GM12892 (cell line): Measurements from ENCODE around the gene SCIN.
"Not testable (repeated sequence)": the region's sequence is repeated elsewhere in the genome, so short reads cannot be mapped to it uniquely, and the experiment has no call there.

Source experiments
- DNase-seq: peaks from one replicate; pipeline ENCODE4 v3.0.0; 2011; ENCODE audit not compliant: insufficient read length
- FAIRE-seq: peaks from 2 replicates; lab custom pipeline; 2011; peaks lifted over from hg19 to GRCh38; lab: Jason Lieb, UNC
- POLR2A ChIP-seq: IDR thresholded peaks from 2 replicates; pipeline ENCODE4 v1.6.1; 2011; ENCODE audit warnings: low read depth, low read length, control low read depth
- POLR2AphosphoS5 ChIP-seq: IDR thresholded peaks from 2 replicates; pipeline ENCODE4 v1.6.1; 2011; ENCODE audit warnings: low read depth, low read length, control low read depth
- TAF1 ChIP-seq: IDR thresholded peaks from 2 replicates; pipeline ENCODE4 v1.6.1; 2011; ENCODE audit warnings: low read depth, mild to moderate bottlenecking, control low read depth, low read length, borderline replicate concordance

SCIN gene

DNA sequence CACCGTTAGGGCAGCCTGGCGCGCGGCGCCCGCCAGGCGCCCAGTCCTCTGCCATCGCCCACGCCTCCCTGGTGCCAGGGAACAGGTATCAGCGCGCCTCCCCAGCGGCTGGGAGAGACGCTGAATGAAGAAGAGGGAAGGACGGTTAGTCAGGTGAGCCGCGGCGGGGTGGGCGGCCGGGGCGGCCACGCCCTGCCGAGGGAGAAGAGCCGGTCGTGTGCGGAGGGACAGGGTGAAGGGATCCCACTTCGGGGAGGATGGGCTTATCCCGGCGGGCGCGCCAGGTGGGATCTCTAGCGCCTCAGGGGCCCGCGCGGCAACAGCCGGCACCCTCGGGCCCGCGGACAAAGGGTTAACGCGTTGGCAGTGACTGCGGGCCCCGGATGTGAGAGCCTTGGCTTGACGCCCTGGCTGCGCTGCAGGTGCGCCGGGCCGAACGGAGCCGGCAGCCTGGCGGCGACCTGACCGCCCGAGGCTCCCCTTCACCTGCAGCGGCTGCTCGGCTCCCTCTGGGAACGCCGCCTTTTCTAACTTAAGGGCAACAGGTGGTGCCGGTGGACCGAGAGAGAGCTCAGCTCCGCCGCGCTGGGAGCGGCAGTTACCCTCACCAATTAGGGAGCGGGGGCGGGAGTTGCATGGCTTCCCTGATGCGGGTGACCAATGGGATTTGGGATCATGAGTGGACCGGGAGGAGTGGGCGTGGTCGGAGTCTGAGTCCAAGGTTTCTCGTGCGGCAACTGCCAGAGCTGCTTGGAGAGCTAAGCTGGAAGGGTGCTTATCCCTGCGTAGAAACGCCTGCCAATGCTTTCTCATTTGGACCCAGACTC lies 116.6 kb downstream of the SCIN start, which contains the start of gene ARL4A:
TSS of gene ARL4A (plus strand) at position 743 of the 827 bp plus-strand sequence. CDS start 622 bp downstream, outside the sequence.
- TF ChIP-seq POLR2AphosphoS5: no peak
- TF ChIP-seq POLR2A: no peak
- TF ChIP-seq TAF1: no peak
- peak; percentile 85 for FAIRE-seq
- peak; percentile 56 for DNase-seq

GRCh38 chr7:12687718-12688171 lies 117.2 kb downstream of the SCIN start:
- no peak for DNase-seq
- TF ChIP-seq POLR2A (no peak), POLR2AphosphoS5 (no peak), TAF1 (no peak)
- FAIRE-seq: peak; percentile 33

GRCh38 chr7:12688485-12689170 lies 118.1 kb downstream of the SCIN start:
- not testable (repeated sequence) for FAIRE-seq, DNase-seq

DNA sequence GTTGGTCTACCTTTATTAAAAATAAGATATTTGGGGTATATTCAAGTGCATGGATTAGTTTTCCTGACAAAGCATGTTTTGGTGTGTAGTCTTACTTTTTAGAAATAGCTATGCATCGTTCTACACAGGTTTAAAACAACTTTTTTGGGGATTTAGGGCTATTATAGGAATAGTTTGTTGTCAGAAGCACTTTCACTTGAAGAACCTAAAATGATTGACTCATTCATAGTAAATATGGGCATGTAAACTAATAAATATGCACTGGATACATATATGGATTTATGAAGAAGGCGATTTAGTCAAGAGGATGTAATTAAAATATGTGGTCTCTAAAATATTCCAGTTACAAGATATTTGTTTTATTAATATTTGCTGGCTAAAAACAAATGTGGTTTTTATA lies 118.9 kb downstream of the SCIN start:
- DNase-seq: no peak
- FAIRE-seq: no peak
- TF ChIP-seq POLR2AphosphoS5: no peak
- TF ChIP-seq TAF1: no peak
- no peak for TF ChIP-seq POLR2A

DNA sequence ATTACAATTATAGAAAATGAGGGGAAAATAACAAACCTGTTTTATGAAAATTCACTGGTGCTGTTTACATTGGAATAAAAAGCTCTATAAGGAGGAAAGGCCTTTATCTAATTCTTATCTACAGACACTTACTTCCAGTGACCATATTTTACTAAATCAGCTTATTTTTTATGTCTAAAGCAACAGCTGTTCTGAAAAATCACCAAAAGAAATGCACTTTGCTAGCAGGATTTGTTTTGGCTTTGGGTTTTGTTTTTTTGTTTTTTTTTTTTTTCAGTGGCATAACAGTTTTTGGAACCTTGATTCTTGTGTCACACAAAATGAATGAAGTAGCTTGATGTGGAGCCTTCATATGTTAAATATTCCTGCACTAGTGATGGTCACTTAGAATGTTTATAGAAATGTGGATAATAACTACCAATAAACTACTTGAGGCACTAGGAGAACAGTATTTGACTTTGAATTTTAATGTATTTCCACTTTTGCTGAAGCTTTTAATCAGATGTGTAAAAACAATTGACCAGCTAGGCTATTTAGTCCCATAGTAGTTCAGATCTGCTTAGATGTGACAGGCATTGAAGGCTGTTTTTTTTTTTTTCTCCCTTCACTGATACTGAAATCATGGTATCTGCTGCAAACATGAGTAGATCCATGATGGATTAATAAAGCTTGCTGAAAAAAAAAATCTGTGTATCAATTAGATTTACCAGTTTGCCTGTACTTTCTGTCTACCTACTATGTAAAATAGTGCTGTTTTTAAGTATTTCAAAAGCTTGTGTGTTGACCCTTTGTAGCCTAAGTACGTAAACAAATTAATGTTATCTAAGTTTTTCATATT lies 119.7 kb downstream of the SCIN start:
- TF ChIP-seq POLR2AphosphoS5: no peak
- no peak for TF ChIP-seq POLR2A
- TF ChIP-seq TAF1: no peak
- DNase-seq: no peak
- no peak for FAIRE-seq

- not testable (repeated sequence) for FAIRE-seq, DNase-seq
These were observed 120.9 kb downstream of the SCIN start for GRCh38 chr7:12691388-12691787.

DNA sequence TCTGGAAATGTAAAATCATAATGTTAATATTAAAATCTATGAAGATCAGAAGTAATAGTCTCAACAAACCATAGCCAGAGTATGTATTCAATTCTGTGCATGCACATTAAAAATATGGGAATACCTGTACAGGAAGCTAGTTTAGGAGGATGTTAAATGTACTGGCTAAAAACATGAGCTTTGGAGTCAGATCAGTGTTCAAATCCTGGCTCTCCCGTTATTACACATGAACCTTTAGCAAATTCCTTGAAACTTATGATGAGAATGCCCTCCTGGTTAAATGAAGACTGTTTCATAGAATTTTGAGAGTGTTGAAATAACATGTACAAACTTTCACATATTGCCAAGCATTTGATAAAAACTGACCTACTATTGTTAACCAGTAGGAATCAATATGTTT lies 121.5 kb downstream of the SCIN start:
- no peak for TF ChIP-seq POLR2AphosphoS5
- no peak for TF ChIP-seq TAF1
- TF ChIP-seq POLR2A: no peak
- DNase-seq (no peak), FAIRE-seq (no peak)

- no peak for FAIRE-seq
- TF ChIP-seq POLR2A: no peak
- TF ChIP-seq TAF1: no peak
- no peak for TF ChIP-seq POLR2AphosphoS5
These were observed 122.1 kb downstream of the SCIN start for GRCh38 chr7:12692479-12693259.

GRCh38 chr7:12694817-12695216 lies 124.3 kb downstream of the SCIN start:
- DNase-seq (no peak), FAIRE-seq (no peak)
- TF ChIP-seq POLR2A (no peak), TAF1 (no peak), POLR2AphosphoS5 (no peak)

More at GRCh38 chr7:12692479-12693259, 122.1 kb downstream of the SCIN start:
- no peak for DNase-seq

- FAIRE-seq (no peak), DNase-seq (no peak)
- no peak for TF ChIP-seq POLR2AphosphoS5
- no peak for TF ChIP-seq TAF1
- no peak for TF ChIP-seq POLR2A
These were observed 125.4 kb downstream of the SCIN start for GRCh38 chr7:12695965-12696364.

GRCh38 chr7:12699299-12699698 lies 128.8 kb downstream of the SCIN start:
- FAIRE-seq (no peak), DNase-seq (no peak)
- TF ChIP-seq POLR2A: no peak
- TF ChIP-seq TAF1: no peak
- TF ChIP-seq POLR2AphosphoS5: no peak

- no peak for FAIRE-seq
- DNase-seq: no peak
- TF ChIP-seq POLR2AphosphoS5 (no peak), POLR2A (no peak), TAF1 (no peak)
These were observed 130.9 kb downstream of the SCIN start for GRCh38 chr7:12701433-12701832.
